ENCODE results near the gene XG. TPM values are rescaled to one million over a fixed set of nuclear protein-coding genes. Genes with fewer than 3 reads are reported as not detected.

The XG gene
- total and polyA plus RNA-seq, 9 of the 15 experiments (the other 6 are each of a cell fraction or from before 2014, with no cell fraction given) = 0.03 to 0.12 TPM; not detected in 7

DNA sequence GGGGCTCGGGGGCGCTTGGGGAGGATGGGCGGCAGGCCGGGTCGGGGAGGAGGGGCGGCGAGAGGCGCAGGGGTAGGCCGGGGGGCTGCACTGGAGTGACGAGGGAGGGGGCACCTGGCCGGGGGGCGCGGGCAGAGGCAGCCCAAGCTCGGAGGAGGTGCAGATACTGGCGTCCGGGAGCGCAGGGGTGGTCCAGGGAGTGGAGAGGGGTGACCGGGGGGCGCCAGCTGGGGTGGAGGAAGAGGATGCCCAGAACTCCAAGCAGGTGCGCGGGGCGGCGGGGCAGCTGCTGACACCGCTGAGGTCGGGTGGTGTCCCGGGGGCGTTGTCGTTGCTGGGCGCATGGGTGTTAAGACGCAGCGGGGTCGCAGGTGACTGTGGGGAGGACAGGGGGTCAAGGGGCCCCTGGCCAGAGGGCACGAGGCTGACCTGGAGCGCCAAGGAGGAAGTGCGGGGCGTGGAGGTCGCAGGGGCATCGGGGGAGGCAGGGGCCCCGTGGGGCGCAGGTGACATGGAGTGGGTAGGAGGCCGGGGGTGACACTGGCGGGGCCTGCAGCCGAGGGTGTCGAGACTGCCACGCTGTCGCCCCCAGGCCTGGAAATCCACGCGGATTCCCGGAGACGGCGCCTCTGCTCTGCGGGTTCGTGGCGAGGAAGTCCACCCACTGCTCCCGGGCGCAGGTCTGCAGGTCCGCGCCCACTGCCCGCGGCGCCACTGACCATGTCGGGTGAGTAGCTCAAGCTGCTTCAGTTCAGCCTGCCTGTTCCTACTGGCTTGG is 77.8 kb downstream of the XG start:
- no peak overlapping the region for H3K27ac ChIP-seq (ENCODE audit: extremely low read depth, low read depth, low read length)

More for the DNA sequence above, 77.8 kb downstream of the XG start:
- H3K4me1 ChIP-seq (replicated peaks in 1 of 2; ENCODE audit: control insufficient read depth in 2 of 2, insufficient read depth in 2 of 2, low read length in 2 of 2) = peaks cover 0 to 16% of the 10 kb centered on the region in 2 experiments; a peak in 2 of 5 replicates
- no TSS peak for BruUV-seq (replicated peaks)
- no peak overlapping the region for H2AFZ ChIP-seq (ENCODE audit: low read depth, low read length)
- POLR2A ChIA-PET = no interaction called here
- in situ Hi-C loops (cut with MboI) (no loop called here), intact Hi-C loops (cut with micrococcal nuclease) (no loop called here)
- no peaks in the 10 kb centered on the region for H3K9me3 ChIP-seq (replicated peaks; ENCODE audit: control insufficient read depth, insufficient read depth, low read depth, low read length)
- DNase-seq (ENCODE audit: extremely low read depth in 1 of 4, low spot score in 3 of 4) = no peak
- H3K27me3 ChIP-seq (ENCODE audit: control insufficient read depth in 2 of 2, insufficient read depth in 2 of 2, low read length in 2 of 2) = no peaks in the 10 kb centered on the region; a peak in 1 of 5 replicates
- ATAC-seq = no peak
- no peak overlapping the region for H3K4me2 ChIP-seq (ENCODE audit: insufficient read depth, low read length)
- H3K4me3 ChIP-seq = peak overlapping the region; percentile 34
- H3K79me2 ChIP-seq (ENCODE audit: control insufficient read depth, insufficient read depth, low read length) = no peaks in the 10 kb centered on the region
- TF ChIP-seq NONO (IDR thresholded peaks at IDR 0.05; ENCODE audit: low read depth in 2 of 2, low read length in 1 of 2) (no peak), NCOA2 (IDR thresholded peaks at IDR 0.05; ENCODE audit: partially characterized antibody in 2 of 2) (no peak), XRCC4 (IDR thresholded peaks at IDR 0.05; ENCODE audit: extremely low read depth, insufficient read depth, insufficient read length) (no peak), WHSC1 (IDR thresholded peaks at IDR 0.05; ENCODE audit: low read length) (no peak), CBX8 (IDR thresholded peaks at IDR 0.05; ENCODE audit: borderline replicate concordance, extremely low read depth, low read depth, low read length, poor library complexity, severe bottlenecking) (no peak), SRSF9 (IDR thresholded peaks at IDR 0.05; ENCODE audit: borderline replicate concordance, low read depth, low read length) (no peak)
- TF ChIP-seq, protein P1, sequence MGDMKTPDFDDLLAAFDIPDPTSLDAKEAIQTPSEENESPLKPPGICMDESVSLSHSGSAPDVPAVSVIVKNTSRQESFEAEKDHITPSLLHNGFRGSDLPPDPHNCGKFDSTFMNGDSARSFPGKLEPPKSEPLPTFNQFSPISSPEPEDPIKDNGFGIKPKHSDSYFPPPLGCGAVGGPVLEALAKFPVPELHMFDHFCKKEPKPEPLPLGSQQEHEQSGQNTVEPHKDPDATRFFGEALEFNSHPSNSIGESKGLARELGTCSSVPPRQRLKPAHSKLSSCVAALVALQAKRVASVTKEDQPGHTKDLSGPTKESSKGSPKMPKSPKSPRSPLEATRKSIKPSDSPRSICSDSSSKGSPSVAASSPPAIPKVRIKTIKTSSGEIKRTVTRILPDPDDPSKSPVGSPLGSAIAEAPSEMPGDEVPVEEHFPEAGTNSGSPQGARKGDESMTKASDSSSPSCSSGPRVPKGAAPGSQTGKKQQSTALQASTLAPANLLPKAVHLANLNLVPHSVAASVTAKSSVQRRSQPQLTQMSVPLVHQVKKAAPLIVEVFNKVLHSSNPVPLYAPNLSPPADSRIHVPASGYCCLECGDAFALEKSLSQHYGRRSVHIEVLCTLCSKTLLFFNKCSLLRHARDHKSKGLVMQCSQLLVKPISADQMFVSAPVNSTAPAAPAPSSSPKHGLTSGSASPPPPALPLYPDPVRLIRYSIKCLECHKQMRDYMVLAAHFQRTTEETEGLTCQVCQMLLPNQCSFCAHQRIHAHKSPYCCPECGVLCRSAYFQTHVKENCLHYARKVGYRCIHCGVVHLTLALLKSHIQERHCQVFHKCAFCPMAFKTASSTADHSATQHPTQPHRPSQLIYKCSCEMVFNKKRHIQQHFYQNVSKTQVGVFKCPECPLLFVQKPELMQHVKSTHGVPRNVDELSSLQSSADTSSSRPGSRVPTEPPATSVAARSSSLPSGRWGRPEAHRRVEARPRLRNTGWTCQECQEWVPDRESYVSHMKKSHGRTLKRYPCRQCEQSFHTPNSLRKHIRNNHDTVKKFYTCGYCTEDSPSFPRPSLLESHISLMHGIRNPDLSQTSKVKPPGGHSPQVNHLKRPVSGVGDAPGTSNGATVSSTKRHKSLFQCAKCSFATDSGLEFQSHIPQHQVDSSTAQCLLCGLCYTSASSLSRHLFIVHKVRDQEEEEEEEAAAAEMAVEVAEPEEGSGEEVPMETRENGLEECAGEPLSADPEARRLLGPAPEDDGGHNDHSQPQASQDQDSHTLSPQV (IDR thresholded peaks at IDR 0.05) = no peak
- no peak for FAIRE-seq
- no peaks in the 10 kb centered on the region for H3K36me3 ChIP-seq (ENCODE audit: control insufficient read depth, insufficient read depth, low read length)
- H4K20me1 ChIP-seq (replicated peaks; ENCODE audit: control insufficient read depth, insufficient read depth, low read length) = no peaks in the 10 kb centered on the region
- CTCF ChIA-PET (ENCODE audit: low intra/inter-chr PET ratio) = no interaction called here
- no peaks in the 10 kb centered on the region for H3K9me1 ChIP-seq (ENCODE audit: control insufficient read depth, insufficient read depth, low read length)
- 67% methylated on average over 8 of the region's 62 CpGs for WGBS (ENCODE audit: insufficient coverage, low coverage, missing lambda C conversion rate)
- H3K9ac ChIP-seq (ENCODE audit: insufficient read depth in 1 of 2, low read depth in 2 of 2, low read length in 2 of 2) = no peak overlapping the region
